NCI-H2081 (cell line): ENCODE results near the gene PI4KA.
"Not testable (repeated sequence)": the region's sequence is repeated elsewhere in the genome, so short reads cannot be mapped to it uniquely, and the experiment has no call there.

Source experiments
- DNase-seq, 2 experiments: peaks; one replicate each; lab custom pipeline; 2025; lab: John Stamatoyannopoulos, UW

The PI4KA gene

DNA sequence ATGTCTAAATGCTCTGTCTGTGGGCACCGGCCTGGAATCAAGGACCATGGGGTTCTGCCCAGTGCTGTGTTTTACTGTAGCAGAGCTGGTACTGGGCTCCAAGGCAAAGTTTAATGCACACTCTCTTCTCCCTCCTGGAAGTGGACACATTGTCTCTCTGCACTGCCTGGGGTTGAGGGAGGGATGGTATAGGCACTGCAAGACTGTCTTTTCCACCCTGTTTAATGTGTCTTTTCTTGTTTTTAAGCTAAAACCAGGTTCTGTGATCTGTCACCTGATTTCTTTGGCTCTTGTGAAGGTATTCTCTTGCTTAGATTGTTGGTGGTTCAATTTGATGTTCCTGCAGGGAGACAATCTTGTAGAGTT lies 194.0 kb downstream of the PI4KA start:
- DNase-seq: no peak

DNA sequence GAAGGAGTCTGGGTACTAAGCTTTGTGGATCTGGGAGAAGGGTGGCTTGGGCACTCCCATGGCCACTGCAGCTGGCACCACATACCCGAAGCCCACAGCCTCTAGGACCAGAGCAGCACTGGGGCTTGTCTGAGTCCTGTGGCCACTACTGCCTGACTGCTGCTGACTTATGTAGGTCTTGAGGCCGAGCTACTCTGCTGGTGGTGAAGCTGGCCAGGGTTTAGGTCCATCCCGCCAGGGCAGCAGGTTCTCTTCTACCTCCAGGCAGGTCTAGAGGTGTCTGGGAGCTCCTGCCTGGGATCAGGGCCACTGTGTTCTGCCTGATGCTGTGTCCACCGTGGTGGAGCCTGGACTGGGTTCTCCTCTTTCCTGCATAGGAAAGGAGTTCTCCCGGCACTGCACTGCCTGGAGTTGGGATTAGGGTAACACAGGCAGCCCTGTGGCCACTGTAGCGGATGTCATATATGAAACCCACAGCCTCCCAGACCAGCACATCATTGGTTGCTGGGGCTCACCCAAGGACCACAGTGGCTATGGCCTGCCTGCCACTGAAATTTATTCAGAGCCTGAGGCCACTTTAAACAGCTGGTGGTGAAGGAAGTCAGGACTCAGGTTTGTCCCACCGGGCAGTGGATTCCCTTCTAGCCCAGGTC lies 194.5 kb downstream of the PI4KA start:
- DNase-seq: no peak

DNA sequence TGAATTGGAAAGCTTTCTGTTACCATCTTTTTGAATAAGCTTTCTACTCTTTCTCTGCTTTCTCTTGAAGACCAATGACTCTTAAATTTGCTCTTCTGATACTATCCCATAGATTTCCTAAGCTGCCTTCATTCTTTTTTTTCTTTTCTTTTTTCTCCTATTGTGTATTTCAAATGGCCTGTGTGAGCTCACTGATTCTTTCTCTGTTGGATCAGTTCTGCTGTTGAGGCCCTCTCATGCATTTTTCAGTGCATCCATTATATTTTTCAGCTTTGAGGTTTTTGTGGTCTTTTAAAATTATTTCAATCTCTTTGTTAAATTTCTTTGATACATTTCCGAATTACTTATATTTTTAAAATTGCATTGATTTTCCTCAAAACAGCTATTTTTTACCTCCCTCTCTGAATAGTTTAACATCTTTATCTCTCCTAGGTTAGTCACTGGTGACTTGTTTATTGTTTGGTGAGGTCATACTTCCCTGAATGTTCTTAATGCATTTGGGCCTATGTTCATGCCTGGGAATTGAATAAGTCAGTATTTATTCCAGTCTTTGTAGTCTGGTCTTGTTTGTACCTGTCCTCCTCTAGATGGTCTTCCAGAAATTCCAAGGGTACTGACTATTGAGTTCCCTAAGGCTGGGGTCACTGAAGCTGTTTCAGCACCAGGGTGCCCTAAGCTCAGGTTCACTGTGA lies 195.3 kb downstream of the PI4KA start:
- DNase-seq: no peak

- DNase-seq: not testable (repeated sequence)
These were observed 196.0 kb downstream of the PI4KA start for GRCh38 chr22:20662524-20663036.

DNA sequence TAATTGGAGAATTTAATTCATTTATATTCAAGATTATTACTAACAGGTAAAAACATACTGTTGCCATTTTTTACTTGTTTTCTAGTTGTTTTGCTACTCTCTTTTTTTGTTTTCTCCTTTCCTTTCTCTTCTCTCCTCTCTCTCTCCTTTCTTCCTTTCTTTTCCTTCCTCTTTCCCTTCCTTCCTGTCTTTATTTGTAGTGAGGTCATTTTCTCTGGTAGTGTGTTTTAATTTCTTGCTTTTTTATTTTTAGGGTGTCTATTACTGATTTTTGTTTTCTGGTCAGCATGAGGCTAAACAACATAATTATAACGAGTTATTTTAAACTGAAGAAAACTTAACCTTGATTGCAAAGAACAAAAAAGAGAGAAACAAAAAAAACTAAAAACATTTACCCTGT lies 197.1 kb downstream of the PI4KA start:
- DNase-seq: no peak

DNA sequence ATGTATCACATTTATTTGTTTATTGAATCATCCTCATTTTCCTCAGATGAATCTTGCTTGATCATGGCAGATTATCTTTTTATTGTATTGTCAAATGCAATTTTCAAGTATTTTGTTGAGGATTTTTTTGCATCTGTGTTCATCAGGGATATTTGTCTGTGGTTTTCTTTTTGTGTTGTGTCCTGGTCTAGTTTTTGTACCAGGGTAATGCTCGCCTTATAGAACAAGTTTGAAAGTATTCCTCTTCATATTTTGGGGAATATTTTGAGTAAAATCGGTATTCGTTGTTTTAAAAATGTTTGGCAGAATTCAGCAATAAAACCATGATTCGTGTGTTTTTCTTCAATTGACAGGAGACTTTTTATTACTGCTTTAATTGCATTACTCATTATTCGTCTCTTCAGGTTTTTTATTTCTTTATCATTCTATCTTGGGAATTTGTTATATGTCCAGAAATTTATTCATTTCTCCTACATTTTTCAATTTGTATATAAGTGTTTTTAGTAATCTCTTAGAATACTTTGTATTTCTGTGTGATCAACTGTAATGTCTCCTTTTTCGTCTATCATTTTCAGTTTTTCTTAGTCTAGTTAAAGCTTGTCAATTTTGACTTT lies 198.1 kb downstream of the PI4KA start:
- DNase-seq: no peak

GRCh38 chr22:20659920-20660319 lies 198.7 kb downstream of the PI4KA start:
- no peak for DNase-seq

DNA sequence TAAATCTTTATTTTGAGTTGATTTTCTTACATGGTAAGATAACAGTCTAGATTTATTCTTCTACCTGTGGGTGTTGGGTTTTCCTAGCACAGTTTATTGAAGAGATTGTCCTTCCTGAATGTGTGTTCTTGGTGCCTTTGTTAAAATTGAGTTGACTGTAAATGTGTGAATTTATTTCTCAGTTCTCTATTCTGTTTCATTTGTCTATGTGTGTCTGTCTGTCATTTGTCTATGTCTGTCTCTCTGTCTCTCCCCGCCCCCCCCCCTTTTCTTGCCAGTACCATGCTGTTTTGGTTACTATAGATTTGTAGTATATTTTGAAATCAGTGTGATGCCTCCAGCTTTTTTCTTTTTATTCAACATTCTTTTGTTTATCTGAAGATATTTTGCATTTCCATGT lies 199.4 kb downstream of the PI4KA start:
- no peak for DNase-seq

- no peak for DNase-seq
These were observed 200.0 kb downstream of the PI4KA start for GRCh38 chr22:20658433-20659222.

DNA sequence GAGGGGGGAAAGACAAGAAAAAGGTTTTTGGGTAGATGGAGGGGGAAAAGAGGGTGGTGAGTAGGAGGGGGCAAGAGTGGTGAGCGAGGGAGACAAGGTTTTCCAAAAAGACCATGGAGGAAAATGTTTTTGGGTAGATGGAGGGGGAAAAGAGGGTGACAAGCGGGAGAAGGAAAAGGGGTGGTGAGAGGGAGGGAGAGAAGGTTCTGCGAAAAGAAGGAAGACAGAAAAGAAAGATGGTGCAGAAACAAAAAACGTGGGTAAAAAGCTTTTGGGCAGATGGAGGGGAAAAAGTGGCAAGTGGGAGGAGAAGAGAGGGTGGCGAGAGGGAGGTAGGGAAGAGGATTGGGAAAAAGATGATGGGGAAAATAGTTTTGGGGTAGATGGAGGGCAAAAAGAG lies 200.6 kb downstream of the PI4KA start:
- no peak for DNase-seq
